ENCODE measurements around the gene TWNK.

The TWNK gene

GRCh38 chr10:100989088-100989487 is 1.7 kb downstream of the TWNK start:
- H3K4me3 ChIP-seq (ENCODE audit: low read depth, low read length), result no peak overlapping the region
- DNase-seq (ENCODE audit: low read depth), result no peak

DNA sequence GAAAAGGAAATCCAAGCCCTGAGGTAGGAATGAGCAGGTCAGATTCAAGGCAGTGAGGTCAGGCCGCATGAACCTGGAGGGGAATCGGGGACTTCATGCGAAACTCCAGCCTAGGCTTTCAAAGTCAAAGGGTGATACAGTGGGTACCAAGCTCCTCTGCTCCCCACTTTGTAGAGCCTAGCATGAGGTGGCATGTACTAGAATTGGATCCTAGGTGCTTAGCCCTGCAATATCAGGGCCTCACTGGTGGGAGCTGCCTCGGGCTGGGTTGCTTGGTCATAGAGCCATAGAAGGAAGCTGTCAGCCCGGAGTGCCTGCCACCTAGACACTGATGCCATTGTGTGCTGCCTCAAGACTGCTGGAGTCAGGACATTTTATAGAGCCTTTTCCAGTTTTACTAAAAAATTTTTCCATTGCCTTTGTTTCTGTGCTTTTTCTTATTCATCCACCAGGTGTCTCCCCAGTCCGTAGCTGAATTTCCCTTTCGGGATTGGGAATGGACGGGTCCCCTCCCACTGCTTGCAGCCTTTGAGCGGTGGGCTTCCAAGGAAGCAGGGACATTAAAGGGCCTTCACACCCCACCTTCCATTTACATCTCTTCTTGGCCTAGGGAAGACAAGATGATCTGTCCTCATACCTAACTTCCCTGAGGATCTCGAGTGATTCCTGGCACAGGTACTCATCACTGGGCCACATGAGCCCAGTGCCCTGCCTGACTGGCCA is 6.8 kb downstream of the TWNK start:
- no peak for DNase-seq (ENCODE audit: low read depth)

GRCh38 chr10:100995181-100995580 is 7.8 kb downstream of the TWNK start:
- no peak overlapping the region for H3K4me3 ChIP-seq (ENCODE audit: low read depth, low read length)
- no peak for DNase-seq (ENCODE audit: low read depth)

More for the DNA sequence above, 6.8 kb downstream of the TWNK start:
- no peak overlapping the region for H3K4me3 ChIP-seq (ENCODE audit: low read depth, low read length)

DNA sequence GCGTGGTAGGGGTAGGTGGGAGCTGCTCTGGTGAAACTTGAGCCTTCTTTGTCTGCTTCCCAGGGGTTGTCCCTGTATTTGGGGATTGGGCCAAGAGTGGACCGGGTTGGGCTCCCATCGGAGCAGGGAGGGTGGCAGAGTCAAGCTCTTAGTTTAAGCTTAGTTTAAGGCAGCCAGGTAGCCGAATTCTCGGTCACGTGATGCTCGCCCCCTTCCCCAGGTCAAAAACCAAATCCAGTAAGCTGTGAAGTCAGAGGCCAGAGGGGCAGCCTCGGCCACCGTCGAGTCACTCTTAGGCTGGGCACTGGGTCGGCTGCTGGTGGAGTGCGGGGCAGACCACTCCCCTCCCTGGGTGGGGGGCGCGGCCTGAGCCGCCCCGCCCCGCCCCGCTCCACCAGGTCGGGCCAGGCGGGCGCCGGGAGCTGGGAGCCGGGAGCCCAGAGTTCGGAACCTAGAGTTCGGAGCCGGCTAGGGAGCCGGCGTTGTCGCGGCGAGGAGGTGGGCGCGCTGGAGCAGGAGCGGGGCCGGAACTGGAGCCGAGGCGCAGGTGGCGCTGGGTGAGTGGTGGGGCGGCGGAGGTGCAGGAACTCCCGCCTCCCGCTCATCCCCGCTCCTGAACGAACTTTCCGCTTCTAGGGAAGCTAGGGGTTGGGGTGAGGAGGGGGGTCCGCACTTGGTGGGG is 9.5 kb downstream of the TWNK start:
- no peak for DNase-seq (ENCODE audit: low read depth)
- H3K4me3 ChIP-seq (ENCODE audit: low read depth, low read length), result peak overlapping the region; percentile 89

GRCh38 chr10:100997360-100998182 is 10.2 kb downstream of the TWNK start:
- peak; percentile 64 for DNase-seq (ENCODE audit: low read depth)
- H3K4me3 ChIP-seq (ENCODE audit: low read depth, low read length), result peak overlapping the region; percentile 89

- peak; percentile 63 for DNase-seq (ENCODE audit: low read depth)
- H3K4me3 ChIP-seq (ENCODE audit: low read depth, low read length), result peak overlapping the region; percentile 89
These were observed 11.0 kb downstream of the TWNK start for GRCh38 chr10:100998183-100998990.

DNA sequence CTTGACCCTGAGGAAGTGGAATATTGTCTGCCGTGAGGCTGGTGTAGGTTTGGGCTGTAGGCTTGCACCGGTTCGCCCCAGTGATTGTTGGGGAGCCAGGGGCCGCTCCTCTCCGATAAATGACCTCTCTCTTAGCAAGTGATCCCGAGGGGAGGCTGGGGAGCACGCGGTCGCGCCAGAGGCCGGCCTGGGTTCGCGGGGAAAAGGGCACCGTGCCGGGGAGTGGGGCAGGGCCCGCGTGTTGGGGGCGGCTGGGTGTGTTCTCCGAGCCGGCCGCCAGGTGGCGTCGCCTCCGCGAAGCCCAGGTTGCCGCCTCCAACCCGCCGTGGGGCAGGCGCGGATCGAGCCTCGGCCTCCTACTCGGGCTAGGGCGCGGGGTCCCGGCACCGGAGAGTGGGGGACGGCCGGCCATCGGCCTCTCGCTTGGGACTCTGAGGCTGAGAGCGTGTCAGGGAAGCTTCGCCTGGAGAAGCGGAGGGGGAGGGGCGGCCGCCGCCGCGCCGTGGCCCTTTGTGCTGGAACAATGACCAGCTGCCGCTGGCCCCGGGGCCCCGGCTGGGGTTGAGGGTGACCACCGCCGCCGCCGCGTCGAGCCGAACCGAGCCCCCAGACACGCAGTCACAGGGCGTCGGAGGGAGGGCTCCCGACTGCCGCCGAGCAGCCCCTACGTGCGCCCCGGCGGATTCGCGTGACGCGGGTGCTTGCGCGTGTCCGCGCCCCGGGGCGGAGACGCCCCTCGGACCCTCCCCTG is 11.8 kb downstream of the TWNK start:
- DNase-seq (ENCODE audit: low read depth), result peak; percentile 47
- H3K4me3 ChIP-seq (ENCODE audit: low read depth, low read length), result peak overlapping the region; percentile 89

GRCh38 chr10:100999742-101000126 is 12.4 kb downstream of the TWNK start, which contains the start of gene LZTS2:
Gene LZTS2 (plus strand): TSS chr10:100999808. CDS start chr10:101002539, 2,731 bp downstream.
- DNase-seq (ENCODE audit: low read depth), result no peak
- H3K4me3 ChIP-seq (ENCODE audit: low read depth, low read length), result peak within 1 kb of the TSS; percentile 89

- H3K4me3 ChIP-seq (ENCODE audit: low read depth, low read length), result peak overlapping the region; percentile 89
- no peak for DNase-seq (ENCODE audit: low read depth)
These were observed 13.0 kb downstream of the TWNK start for GRCh38 chr10:101000127-101000914.

DNA sequence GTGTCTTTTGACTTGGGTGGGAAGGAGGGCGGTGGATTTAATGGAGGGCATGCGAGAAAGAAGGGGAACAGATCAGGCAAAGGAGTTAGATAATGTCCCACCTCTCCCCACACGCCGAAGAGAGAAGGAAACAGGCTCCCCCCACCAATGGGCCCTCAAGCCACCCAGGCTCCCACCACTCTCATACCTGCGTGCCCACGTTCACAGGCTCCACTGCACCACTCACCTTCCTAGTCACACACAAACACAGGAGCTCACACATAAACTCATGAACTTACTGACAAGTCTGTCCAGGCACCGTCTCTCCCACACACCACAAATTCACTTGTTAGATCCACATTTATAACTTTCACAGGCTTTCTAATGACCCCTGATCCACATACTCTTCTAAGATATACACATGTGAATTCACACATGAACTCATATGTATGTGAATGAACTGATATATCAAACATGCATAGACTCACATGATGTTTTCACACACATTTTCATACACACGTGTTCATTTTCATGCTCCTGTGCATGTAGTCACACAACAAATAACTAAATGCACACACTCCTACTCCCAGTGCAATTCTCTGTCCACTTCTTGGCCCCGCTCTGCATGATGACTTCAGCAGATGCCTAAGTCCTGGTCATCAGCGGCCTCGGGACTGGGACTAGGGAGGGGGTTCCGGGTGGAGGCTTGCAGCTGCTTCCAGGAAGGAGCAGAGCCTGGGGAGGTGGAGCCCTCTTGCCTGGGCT is 13.7 kb downstream of the TWNK start:
- H3K4me3 ChIP-seq (ENCODE audit: low read depth, low read length), result peak overlapping the region; percentile 89
- peak; percentile 80 for DNase-seq (ENCODE audit: low read depth)

DNA sequence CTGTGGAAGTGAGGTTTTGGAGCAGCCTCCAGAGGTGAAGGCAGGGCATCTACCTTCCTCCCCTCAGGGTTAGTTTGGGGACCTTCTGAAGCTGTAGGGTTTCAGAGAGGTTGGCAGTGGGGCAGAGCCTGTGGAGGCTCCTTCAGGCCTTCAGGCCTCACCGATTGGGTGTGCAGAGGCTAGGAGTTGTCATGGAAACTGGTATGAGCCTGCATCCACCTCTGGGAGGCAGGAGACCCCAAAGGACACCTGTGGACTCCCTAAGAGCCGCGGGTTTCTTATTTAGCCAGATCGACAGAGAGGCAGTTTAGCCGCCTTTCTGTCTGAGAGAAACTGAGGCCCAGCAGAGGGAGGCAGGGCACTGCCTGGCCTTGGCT is 14.3 kb downstream of the TWNK start:
- no peak for DNase-seq (ENCODE audit: low read depth)
- peak overlapping the region; percentile 89 for H3K4me3 ChIP-seq (ENCODE audit: low read depth, low read length)

- DNase-seq (ENCODE audit: low read depth), result no peak
- no peak overlapping the region for H3K4me3 ChIP-seq (ENCODE audit: low read depth, low read length)
These were observed 15.1 kb downstream of the TWNK start for GRCh38 chr10:101002456-101002855.

DNA sequence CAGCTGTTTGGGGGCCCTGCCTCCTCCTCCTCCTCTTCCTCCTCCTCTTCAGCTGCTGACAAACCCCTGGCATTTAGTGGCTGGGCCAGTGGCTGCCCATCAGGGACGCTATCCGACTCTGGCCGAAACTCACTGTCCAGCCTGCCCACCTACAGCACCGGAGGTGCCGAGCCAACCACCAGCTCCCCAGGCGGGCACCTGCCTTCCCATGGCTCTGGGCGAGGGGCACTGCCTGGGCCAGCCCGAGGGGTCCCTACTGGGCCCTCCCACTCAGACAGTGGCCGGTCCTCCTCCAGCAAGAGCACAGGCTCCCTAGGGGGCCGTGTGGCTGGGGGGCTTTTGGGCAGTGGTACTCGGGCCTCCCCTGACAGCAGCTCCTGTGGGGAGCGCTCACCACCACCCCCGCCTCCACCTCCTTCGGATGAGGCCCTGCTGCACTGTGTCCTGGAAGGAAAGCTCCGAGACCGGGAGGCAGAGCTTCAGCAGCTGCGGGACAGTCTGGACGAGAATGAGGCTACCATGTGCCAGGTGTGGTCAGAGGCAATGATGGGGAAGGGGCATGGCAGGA is 16.4 kb downstream of the TWNK start:
- H3K4me3 ChIP-seq (ENCODE audit: low read depth, low read length), result no peak overlapping the region
- DNase-seq (ENCODE audit: low read depth), result no peak

DNA sequence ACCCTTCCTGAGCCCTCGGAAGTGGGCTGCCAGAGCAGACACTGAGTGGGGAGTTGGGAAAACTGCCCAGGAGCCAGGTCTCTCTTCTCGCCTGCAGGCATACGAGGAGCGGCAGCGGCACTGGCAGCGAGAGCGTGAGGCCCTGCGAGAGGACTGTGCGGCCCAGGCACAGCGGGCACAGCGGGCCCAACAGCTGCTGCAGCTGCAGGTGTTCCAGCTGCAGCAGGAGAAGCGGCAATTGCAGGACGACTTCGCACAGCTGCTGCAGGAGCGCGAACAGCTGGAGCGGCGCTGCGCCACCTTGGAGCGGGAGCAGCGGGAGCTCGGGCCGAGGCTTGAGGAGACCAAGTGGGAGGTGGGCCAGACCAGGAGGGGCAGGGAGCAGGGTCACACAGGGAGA is 18.0 kb downstream of the TWNK start:
- H3K4me3 ChIP-seq (ENCODE audit: low read depth, low read length), result no peak overlapping the region
- DNase-seq (ENCODE audit: low read depth), result no peak

DNA sequence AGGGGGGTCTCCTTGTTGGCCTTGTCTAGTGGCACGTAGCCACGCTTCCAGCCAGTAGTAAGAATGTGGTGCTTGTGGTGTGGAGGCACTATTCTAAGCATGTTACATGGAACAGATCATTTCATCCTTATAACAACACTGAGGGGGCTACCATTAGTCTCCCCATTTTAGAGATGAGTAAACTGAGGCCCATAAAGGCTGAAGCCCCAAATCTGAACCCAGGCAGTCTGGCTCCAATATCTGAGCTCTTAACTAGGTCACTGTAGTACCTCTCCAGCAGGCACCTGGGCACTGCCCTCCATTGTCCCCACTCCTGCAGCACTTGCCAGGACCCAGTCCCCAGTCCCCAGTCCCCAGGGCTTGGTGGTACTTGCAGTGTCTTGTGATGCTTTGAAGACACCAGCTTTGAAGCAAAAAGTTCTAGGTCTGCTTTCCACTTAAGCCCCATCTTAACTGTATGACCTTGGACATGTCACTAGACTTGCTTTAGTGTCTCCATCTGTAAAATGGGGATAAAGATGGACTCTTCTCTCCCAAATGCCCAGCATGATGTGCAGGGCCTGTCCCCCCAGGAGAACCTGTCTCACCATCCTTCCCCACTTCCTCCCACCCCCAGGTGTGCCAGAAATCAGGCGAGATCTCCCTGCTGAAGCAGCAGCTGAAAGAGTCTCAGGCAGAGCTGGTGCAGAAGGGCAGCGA is 18.7 kb downstream of the TWNK start:
- H3K4me3 ChIP-seq (ENCODE audit: low read depth, low read length), result no peak overlapping the region
- no peak for DNase-seq (ENCODE audit: low read depth)

DNA sequence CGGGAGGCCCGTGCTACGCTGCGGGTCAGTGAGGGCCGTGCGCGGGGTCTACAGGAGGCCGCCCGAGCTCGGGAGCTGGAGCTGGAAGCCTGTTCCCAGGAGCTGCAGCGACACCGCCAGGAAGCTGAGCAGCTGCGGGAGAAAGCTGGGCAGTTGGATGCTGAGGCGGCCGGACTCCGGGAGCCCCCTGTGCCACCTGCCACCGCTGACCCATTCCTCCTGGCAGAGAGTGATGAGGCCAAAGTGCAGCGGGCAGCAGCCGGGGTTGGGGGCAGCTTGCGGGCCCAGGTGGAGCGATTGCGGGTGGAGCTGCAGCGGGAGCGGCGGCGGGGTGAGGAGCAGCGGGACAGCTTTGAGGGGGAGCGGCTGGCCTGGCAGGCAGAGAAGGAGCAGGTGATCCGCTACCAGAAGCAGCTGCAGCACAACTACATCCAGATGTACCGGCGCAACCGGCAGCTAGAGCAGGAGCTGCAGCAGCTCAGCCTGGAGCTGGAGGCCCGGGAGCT is 19.3 kb downstream of the TWNK start:
- no peak for DNase-seq (ENCODE audit: low read depth)
- no peak overlapping the region for H3K4me3 ChIP-seq (ENCODE audit: low read depth, low read length)
